Stomach (tissue), 4 donors: Measurements from ENCODE around the gene TTC27.

Experiments
- CTCF ChIP-seq, 7 experiments: fragments of 450-650 bp in 4 of 7; fragments of 200-600 bp in 3 of 7; sonication (generic) in 3 of 7; IDR thresholded peaks; one replicate each; pipeline ENCODE4 v1.5.1; 2016 to 2019; ENCODE audit warnings: antibody characterized with exemption in 7 of 7, control low read depth in 2 of 7, mild to moderate bottlenecking in 1 of 7
- EP300 ChIP-seq: sonication (generic); formaldehyde crosslinking; IDR thresholded peaks from one replicate; pipeline ENCODE4 v1.6.1; 2017; ENCODE audit warnings: antibody characterized with exemption
- POLR2A ChIP-seq, 4 donors: fragments of 450-650 bp; IDR thresholded peaks; one replicate each; pipeline ENCODE4 v1.6.1; 2016; ENCODE audit warnings: antibody characterized with exemption in 4 of 4, control low read depth in 2 of 4, mild to moderate bottlenecking in 1 of 4, moderate library complexity in 1 of 4
- POLR2AphosphoS5 ChIP-seq, 3 donors: sonication (generic); formaldehyde crosslinking; IDR thresholded peaks; one replicate each; pipeline ENCODE4 v1.6.1; 2016; ENCODE audit warnings: antibody characterized with exemption in 3 of 3

- TF ChIP-seq EP300 (no peak), CTCF (IDR thresholded peaks at IDR 0.05) (no peak), POLR2A (IDR thresholded peaks at IDR 0.05) (no peak), POLR2AphosphoS5 (IDR thresholded peaks at IDR 0.05) (no peak)
These were observed 111.8 kb downstream of the TTC27 start for GRCh38 chr2:32739664-32740063.
